Retinal pigment epithelial cell (primary cell): ENCODE measurements around the gene IKZF1.
A peak's percentile ranks its signal among the peaks of the same experiment; 100 is the strongest.

Experiments
- DNase-seq: peaks from one replicate; pipeline ENCODE4 v3.0.0-alpha.2; 2010; ENCODE audit warnings: low read depth
- H3K4me3 ChIP-seq: 2 replicates; pipeline ENCODE4 v1.5.1; 2011; ENCODE audit warnings: mild to moderate bottlenecking, low read length, control low read depth, moderate library complexity
- TF ChIP-seq, protein P1 (sequence below): conservative IDR thresholded peaks from 2 replicates; pipeline ENCODE4 v1.5.1; 2011; ENCODE audit warnings: low read depth, low read length, control low read depth, inconsistent platforms

Gene IKZF1

DNA sequence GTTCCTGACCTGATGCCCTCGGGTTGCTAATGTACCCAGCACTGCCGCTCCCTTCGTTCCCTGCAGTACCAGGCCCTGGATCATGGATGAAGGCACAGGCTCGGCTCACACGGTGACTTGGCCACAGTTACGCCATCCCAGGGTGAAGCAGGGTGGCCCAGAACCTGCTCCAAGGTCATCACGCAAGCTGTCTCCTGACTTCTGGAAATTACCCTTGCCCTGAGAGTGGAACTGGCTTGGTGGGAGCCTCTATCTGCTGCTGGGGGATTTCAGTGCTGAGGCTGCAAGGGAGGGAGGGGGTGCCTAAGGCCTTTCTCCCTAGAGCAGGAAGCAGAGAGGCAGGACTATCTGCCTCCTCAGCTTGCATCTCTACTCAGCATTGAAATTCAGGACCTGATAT lies 109.0 kb downstream of the IKZF1 start:
- no peak for DNase-seq
- H3K4me3 ChIP-seq: no peak overlapping the region
- TF ChIP-seq, protein P1, sequence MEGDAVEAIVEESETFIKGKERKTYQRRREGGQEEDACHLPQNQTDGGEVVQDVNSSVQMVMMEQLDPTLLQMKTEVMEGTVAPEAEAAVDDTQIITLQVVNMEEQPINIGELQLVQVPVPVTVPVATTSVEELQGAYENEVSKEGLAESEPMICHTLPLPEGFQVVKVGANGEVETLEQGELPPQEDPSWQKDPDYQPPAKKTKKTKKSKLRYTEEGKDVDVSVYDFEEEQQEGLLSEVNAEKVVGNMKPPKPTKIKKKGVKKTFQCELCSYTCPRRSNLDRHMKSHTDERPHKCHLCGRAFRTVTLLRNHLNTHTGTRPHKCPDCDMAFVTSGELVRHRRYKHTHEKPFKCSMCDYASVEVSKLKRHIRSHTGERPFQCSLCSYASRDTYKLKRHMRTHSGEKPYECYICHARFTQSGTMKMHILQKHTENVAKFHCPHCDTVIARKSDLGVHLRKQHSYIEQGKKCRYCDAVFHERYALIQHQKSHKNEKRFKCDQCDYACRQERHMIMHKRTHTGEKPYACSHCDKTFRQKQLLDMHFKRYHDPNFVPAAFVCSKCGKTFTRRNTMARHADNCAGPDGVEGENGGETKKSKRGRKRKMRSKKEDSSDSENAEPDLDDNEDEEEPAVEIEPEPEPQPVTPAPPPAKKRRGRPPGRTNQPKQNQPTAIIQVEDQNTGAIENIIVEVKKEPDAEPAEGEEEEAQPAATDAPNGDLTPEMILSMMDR: no peak

DNA sequence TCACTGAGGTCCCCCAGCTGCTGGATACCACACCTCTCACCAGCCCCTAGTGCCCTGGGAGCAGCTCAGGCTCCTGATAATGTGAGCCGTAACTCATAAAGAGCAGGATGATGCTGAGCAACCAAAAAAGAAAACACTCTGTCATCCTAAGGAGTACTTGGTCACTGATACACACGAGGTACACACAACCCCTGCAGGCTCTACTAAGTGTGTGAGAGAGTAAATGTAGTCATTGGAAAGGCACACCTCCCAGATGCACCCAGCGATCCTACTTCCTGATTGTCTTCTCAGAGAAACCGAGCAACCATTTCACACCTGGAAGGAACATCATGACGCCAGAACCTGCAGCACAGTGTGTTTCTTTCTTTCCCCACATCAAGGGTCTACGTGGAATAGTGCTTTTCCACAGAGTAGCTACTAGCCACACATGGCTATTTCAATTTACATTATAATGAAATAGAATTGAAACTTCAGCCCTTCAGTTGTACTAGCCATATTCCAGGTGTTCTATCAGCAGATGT lies 111.4 kb downstream of the IKZF1 start:
- DNase-seq: no peak
- TF ChIP-seq, protein P1: no peak
- H3K4me3 ChIP-seq: no peak overlapping the region

GRCh38 chr7:50416527-50417182 lies 112.1 kb downstream of the IKZF1 start:
- DNase-seq: no peak
- H3K4me3 ChIP-seq: no peak overlapping the region
- TF ChIP-seq, protein P1: no peak

DNA sequence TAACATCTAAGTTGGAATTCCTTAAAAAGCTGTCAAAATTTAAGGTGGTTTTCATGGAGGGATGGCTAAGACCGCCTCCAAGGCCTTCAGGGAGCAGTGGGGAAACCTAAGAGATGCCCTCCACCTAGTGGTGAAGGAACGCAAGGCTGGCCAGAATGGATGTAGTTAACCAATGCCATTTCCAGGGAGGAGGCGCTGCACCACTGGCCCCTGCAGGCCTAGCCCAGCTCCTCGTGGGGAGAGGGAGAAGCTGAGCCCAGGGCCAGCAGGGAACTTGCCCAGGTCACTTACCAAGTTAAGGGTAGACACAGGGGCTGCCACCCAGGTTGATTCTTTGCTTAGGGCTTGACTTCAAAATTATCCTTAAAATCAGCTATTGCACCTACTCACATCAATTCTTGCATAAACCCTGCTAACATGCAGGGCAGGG lies 113.6 kb downstream of the IKZF1 start:
- TF ChIP-seq, protein P1: peak; percentile 97
- peak; percentile 22 for DNase-seq
- no peak overlapping the region for H3K4me3 ChIP-seq

- DNase-seq: no peak
- TF ChIP-seq, protein P1: no peak
- H3K4me3 ChIP-seq: no peak overlapping the region
Observed at GRCh38 chr7:50418526-50419290, 114.2 kb downstream of the IKZF1 start.

- no peak for DNase-seq
- TF ChIP-seq, protein P1: no peak
- H3K4me3 ChIP-seq: no peak overlapping the region
Observed at GRCh38 chr7:50421043-50421442, 116.5 kb downstream of the IKZF1 start.
